Myocyte (in vitro differentiated cells): ENCODE data around the gene KLHL11. TPM values are rescaled to one million over a fixed set of nuclear protein-coding genes. Genes with fewer than 3 reads are reported as not detected.
"Not testable (repeated sequence)": the region's sequence is repeated elsewhere in the genome, so short reads cannot be mapped to it uniquely, and the experiment has no call there.

Experiments
- DNase-seq: peaks from one replicate; pipeline ENCODE4 v3.0.0-alpha.2; 2012; ENCODE audit warnings: low read depth
- total RNA-seq: library from RNA; depleted of rRNA; stranded (reverse); fragments of >200 nt; gene quantifications from 2 replicates; pipeline ENCODE4 v1.2.3, GENCODE V29; 2014

Gene KLHL11
- total RNA-seq, 1 donor from 2014 or later: 10.9 TPM

GRCh38 chr17:41891135-41892020 lies 26.2 kb upstream of the KLHL11 start:
- DNase-seq: no peak

GRCh38 chr17:41888332-41888965 lies 23.2 kb upstream of the KLHL11 start:
- DNase-seq: no peak

- no peak for DNase-seq
Observed at GRCh38 chr17:41885733-41886132, 20.5 kb upstream of the KLHL11 start.

- no peak for DNase-seq
Observed at GRCh38 chr17:41882756-41883155, 17.5 kb upstream of the KLHL11 start.

- DNase-seq: no peak
Observed at GRCh38 chr17:41880130-41880529, 14.9 kb upstream of the KLHL11 start.

- DNase-seq: not testable (repeated sequence)
Observed at GRCh38 chr17:41874293-41874670, 9.1 kb upstream of the KLHL11 start.

- DNase-seq: no peak
Observed at GRCh38 chr17:41873559-41874292, 8.5 kb upstream of the KLHL11 start.

- DNase-seq: no peak
Observed at GRCh38 chr17:41871789-41872188, 6.6 kb upstream of the KLHL11 start.

GRCh38 chr17:41870627-41871026 lies 5.4 kb upstream of the KLHL11 start:
- peak; percentile 43 for DNase-seq

- DNase-seq: no peak
Observed at GRCh38 chr17:41870097-41870496, 4.9 kb upstream of the KLHL11 start.

GRCh38 chr17:41869426-41869825 lies 4.2 kb upstream of the KLHL11 start:
- no peak for DNase-seq

GRCh38 chr17:41868568-41868967 lies 3.3 kb upstream of the KLHL11 start:
- no peak for DNase-seq

GRCh38 chr17:41865596-41865893 lies 322 bp upstream of the KLHL11 start:
- DNase-seq: no peak

GRCh38 chr17:41864498-41864835 lies 756 bp downstream of the KLHL11 start:
- DNase-seq: no peak

GRCh38 chr17:41863074-41863848 lies 2.0 kb downstream of the KLHL11 start:
- no peak for DNase-seq

- no peak for DNase-seq
Observed at GRCh38 chr17:41860254-41860931, 4.8 kb downstream of the KLHL11 start.

GRCh38 chr17:41851382-41851781 lies 13.8 kb downstream of the KLHL11 start:
- DNase-seq: not testable (repeated sequence)

GRCh38 chr17:41849251-41849990 lies 15.8 kb downstream of the KLHL11 start:
- DNase-seq: no peak

- no peak for DNase-seq
Observed at GRCh38 chr17:41848788-41849187, 16.4 kb downstream of the KLHL11 start.

- DNase-seq: no peak
Observed at GRCh38 chr17:41844971-41845370, 20.3 kb downstream of the KLHL11 start.
